Endothelial cell (in vitro differentiated cells): Measurements from ENCODE around the gene MAMDC4. TPM values are rescaled to one million over a fixed set of nuclear protein-coding genes. Genes with fewer than 3 reads are reported as not detected.

Source experiments
- DNase-seq: peaks from one replicate; pipeline ENCODE4 v3.0.0; 2021; ENCODE audit warnings: low spot score
- H3K27ac Mint-ChIP-seq: one replicate; pipeline ENCODE4 v1.8.0; 2021; ENCODE audit warnings: mixed read lengths, inconsistent platforms; ENCODE audit not compliant: unreplicated experiment
- H3K27me3 Mint-ChIP-seq: one replicate; pipeline ENCODE4 v1.8.0; 2021; ENCODE audit warnings: mild to moderate bottlenecking, moderate library complexity, mixed read lengths, inconsistent platforms; ENCODE audit not compliant: unreplicated experiment
- H3K36me3 Mint-ChIP-seq: one replicate; pipeline ENCODE4 v1.8.0; 2021; ENCODE audit warnings: mild to moderate bottlenecking, low read depth, mixed read lengths, inconsistent platforms; ENCODE audit not compliant: unreplicated experiment
- H3K4me1 Mint-ChIP-seq: one replicate; pipeline ENCODE4 v1.8.0; 2021; ENCODE audit warnings: mild to moderate bottlenecking, mixed read lengths, inconsistent platforms; ENCODE audit not compliant: unreplicated experiment
- H3K4me3 Mint-ChIP-seq: one replicate; pipeline ENCODE4 v1.8.0; 2021; ENCODE audit warnings: mild to moderate bottlenecking, mixed read lengths, inconsistent platforms; ENCODE audit not compliant: unreplicated experiment
- H3K9me3 Mint-ChIP-seq: one replicate; pipeline ENCODE4 v1.8.0; 2021; ENCODE audit warnings: mixed read lengths, inconsistent platforms; ENCODE audit not compliant: unreplicated experiment
- total RNA-seq: library from RNA; stranded (reverse); fragmentation: NEBNext Ultra II Directional; extraction: Animal tissue kit (Norgen Biotek cat#: 25700); gene quantifications from one replicate; pipeline ENCODE4 v1.2.1, GENCODE V29; 2021; ENCODE audit not compliant: unreplicated experiment
- TF ChIP-seq, protein P1 (sequence below): fragments of 200-600 bp; sonication (generic); IDR thresholded peaks from one replicate; pipeline ENCODE4 v1.5.0; 2021; ENCODE audit warnings: antibody characterized with exemption; ENCODE audit not compliant: unreplicated experiment

Gene MAMDC4
- total RNA-seq, 1 donor from 2014 or later, result 10.0 TPM

DNA sequence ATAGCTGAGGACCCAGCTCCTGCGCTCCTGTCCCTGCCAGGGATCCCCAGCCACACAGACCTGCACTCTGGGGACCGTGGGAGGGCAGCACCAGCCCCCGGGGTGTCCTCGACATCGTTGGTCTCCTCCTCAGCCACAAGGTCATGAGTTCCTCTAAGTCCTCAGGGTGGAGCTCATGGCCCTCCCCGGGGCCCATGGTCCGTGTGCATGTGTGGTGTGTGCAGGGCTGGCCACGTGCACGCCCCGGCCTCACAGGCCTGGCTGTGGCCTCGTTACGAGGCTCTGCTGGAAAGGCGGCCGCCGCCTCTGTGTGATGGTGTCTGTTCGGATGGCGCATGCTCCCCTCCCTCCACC is 26.0 kb upstream of the MAMDC4 start:
- DNase-seq, result no peak
- Mint-ChIP-seq H3K27me3 (peaks cover 2% of the 10 kb centered on the region), H3K4me1 (peaks cover under 1% of the 10 kb centered on the region), H3K36me3 (peaks cover 3% of the 10 kb centered on the region), H3K9me3 (no peaks in the 10 kb centered on the region), H3K4me3 (no peak overlapping the region), H3K27ac (no peak overlapping the region)
- TF ChIP-seq, protein P1, sequence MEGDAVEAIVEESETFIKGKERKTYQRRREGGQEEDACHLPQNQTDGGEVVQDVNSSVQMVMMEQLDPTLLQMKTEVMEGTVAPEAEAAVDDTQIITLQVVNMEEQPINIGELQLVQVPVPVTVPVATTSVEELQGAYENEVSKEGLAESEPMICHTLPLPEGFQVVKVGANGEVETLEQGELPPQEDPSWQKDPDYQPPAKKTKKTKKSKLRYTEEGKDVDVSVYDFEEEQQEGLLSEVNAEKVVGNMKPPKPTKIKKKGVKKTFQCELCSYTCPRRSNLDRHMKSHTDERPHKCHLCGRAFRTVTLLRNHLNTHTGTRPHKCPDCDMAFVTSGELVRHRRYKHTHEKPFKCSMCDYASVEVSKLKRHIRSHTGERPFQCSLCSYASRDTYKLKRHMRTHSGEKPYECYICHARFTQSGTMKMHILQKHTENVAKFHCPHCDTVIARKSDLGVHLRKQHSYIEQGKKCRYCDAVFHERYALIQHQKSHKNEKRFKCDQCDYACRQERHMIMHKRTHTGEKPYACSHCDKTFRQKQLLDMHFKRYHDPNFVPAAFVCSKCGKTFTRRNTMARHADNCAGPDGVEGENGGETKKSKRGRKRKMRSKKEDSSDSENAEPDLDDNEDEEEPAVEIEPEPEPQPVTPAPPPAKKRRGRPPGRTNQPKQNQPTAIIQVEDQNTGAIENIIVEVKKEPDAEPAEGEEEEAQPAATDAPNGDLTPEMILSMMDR, result no peak

DNA sequence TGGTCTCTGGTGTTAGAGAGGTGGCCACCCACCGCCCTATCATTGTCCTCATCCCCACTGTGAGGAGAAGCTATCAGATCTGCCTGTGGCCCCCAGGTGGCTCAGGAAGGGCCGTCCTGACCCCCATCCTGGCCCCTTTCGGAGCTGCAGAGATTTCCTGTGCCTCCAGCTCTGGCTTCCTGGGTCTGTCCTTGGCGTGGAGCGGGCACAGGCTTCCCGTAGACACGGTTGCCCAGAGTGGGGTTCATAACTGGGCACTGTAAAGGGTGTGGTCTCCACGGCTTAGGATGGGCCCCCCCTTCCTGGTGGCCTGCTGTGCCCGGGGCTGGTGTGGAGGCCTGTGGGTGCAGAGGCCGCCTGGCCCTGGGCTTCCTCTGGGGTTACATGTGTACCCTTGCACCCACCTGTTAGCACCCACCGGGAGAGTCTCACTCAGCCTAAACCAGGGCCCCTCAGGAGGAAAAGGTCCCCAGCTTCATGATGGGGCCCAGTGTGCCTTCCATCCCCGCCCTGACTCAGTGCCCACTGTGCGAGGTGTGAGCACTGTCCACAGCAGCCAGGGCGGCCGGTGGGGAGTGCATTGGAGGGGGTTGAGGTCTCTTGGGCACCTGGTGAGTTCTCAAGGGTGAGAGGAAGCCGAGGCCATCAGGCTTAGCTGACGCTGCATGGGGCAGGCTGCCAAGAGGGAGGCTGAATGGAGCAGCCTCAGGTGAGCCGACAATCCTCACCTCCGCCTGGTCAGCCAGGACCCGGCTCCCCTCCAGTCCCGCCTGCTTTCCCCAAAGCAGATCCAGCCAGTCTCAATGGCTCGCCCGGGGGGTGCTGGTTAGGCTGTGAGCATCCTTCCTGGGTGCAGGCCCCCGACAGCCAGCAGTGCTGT is 25.2 kb upstream of the MAMDC4 start:
- no peaks in the 10 kb centered on the region for H3K9me3 Mint-ChIP-seq
- H3K4me1 Mint-ChIP-seq, result no peaks in the 10 kb centered on the region
- H3K4me3 Mint-ChIP-seq, result no peak overlapping the region
- H3K36me3 Mint-ChIP-seq, result peaks cover 3% of the 10 kb centered on the region
- H3K27me3 Mint-ChIP-seq, result peaks cover 2% of the 10 kb centered on the region
- no peak overlapping the region for H3K27ac Mint-ChIP-seq
- TF ChIP-seq, protein P1, result no peak
- no peak for DNase-seq

DNA sequence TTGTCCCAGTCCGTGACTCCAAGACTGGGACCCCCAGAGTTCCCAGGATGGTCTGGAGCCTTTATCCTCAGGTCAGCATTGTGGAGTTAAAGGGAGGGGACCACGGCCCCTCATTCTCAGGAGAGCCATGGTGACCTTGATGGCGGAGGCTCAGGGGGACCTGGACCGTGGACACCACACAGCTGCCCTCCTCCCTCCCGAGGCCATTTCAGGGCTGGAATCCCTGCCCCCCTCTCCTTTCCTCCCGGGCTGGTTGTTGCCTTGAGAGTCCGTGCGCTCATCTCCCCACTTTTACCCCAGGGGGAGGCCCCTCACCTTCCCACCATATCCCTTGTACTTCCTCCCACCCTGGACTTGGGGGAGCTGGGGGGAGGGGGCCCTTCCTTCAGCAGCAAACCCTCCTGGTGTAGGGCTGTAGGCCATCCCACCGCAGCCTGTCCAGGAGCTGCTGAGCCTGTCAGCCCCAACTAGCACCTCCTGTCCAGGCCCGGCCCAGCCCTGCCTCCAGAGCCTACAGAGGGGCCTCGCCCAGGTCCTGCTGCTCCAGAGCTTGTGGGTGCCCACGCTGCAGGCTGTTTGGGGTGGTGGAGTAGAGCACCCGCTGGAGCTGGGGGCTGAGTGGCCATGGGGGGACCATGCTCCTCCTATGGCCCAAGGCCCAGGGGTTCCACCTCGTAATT is 24.2 kb upstream of the MAMDC4 start:
- no peaks in the 10 kb centered on the region for H3K27me3 Mint-ChIP-seq
- no peak for DNase-seq
- no peak overlapping the region for H3K4me3 Mint-ChIP-seq
- no peaks in the 10 kb centered on the region for H3K9me3 Mint-ChIP-seq
- H3K36me3 Mint-ChIP-seq, result peaks cover 7% of the 10 kb centered on the region
- H3K27ac Mint-ChIP-seq, result no peak overlapping the region
- TF ChIP-seq, protein P1, result no peak
- H3K4me1 Mint-ChIP-seq, result no peaks in the 10 kb centered on the region

DNA sequence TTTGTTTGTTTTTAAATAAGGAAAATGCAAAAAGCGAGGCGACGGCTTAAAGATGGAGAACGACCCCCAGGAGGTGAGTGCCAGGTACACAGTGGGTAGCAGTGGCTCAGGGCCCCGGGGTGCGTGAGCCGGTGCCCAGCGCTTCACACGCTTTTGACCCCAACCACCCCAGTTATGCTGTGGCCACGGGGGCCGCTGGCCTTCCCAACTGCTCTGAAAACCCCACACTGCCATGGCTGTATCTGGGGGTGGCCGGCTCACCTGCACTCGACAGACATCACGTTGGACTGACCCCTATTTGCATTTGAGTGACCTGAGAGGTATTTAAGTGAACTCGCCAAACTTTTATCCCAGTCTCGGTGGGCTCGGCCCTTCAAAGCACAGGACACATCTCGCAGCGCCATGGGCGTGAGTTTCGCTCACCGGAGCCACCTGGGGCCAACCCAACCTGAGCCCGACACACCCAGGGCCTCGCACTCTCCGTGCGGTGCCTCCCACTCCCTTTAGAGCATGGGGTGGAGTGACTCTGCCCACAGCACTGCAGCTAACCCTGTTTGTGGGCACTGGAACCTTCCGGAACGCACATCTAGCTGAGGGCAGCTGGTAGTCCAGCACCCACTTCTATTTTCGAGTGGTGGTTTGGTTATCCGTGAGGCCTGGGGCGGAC is 23.5 kb upstream of the MAMDC4 start:
- Mint-ChIP-seq H3K27me3 (no peaks in the 10 kb centered on the region), H3K9me3 (no peaks in the 10 kb centered on the region), H3K27ac (no peak overlapping the region), H3K36me3 (peaks cover 7% of the 10 kb centered on the region), H3K4me3 (no peak overlapping the region), H3K4me1 (no peaks in the 10 kb centered on the region)
- no peak for DNase-seq
- TF ChIP-seq, protein P1, result no peak
